ENCODE results near the gene BAZ1B. TPM values are rescaled to one million over a fixed set of nuclear protein-coding genes. Genes with fewer than 3 reads are reported as not detected.
"Not testable (repeated sequence)": the region's sequence is repeated elsewhere in the genome, so short reads cannot be mapped to it uniquely, and the experiment has no call there.

Gene BAZ1B
- total and polyA plus RNA-seq, 9 of the 15 experiments (the other 6 are each of a cell fraction or from before 2014, with no cell fraction given), result 15.0 to 134 (median 79.5) TPM

DNA sequence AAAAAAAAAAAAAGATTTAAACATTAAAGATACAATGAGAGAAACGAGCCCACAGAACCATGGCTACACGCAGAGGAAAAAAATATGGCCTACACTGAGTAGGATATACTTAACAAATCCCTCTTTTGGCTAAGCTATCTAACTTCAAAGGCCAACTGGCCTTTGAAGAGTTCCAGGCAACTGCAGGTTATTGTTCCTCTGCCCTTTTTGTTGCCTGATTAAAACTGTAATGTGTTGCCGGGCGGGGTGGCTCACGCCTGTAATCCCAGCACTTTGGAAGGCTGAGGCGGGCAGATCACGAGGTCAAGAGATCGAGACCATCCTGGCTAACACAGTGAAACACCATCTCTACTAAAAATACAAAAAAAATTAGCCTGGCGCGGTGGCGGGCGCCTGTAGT, 40.6 kb downstream of the BAZ1B start:
- BruUV-seq (replicated peaks); H4K20me1 ChIP-seq (replicated peaks; ENCODE audit: control insufficient read depth, insufficient read depth, low read length); H3K4me2 ChIP-seq (ENCODE audit: insufficient read depth, low read length); H3K4me3 ChIP-seq; DNase-seq (ENCODE audit: extremely low read depth in 1 of 4, low spot score in 3 of 4); POLR2A ChIA-PET; H3K9ac ChIP-seq (ENCODE audit: insufficient read depth in 1 of 2, low read depth in 2 of 2, low read length in 2 of 2); H2AFZ ChIP-seq (ENCODE audit: low read depth, low read length); FAIRE-seq; ATAC-seq; H3K27ac ChIP-seq (ENCODE audit: extremely low read depth, low read depth, low read length); H3K27me3 ChIP-seq (ENCODE audit: control insufficient read depth in 2 of 2, insufficient read depth in 2 of 2, low read length in 2 of 2); CTCF ChIA-PET (ENCODE audit: low intra/inter-chr PET ratio); H3K9me3 ChIP-seq (replicated peaks; ENCODE audit: control insufficient read depth, insufficient read depth, low read depth, low read length); H3K9me1 ChIP-seq (ENCODE audit: control insufficient read depth, insufficient read depth, low read length); in situ Hi-C loops (cut with MboI); intact Hi-C loops (cut with micrococcal nuclease): not testable (repeated sequence)
- WGBS (ENCODE audit: insufficient coverage, low coverage, missing lambda C conversion rate), result 97% methylated on average over 11 of the region's 12 CpGs
- Histone ChIP-seq H3K36me3 (ENCODE audit: control insufficient read depth, insufficient read depth, low read length) (peaks cover 87% of the 10 kb centered on the region), H3K79me2 (ENCODE audit: control insufficient read depth, insufficient read depth, low read length) (peaks cover 73% of the 10 kb centered on the region), H3K4me1 (replicated peaks in 1 of 2; ENCODE audit: control insufficient read depth in 2 of 2, insufficient read depth in 2 of 2, low read length in 2 of 2) (peaks cover 0 to 11% of the 10 kb centered on the region in 2 experiments; a peak in 2 of 5 replicates)

DNA sequence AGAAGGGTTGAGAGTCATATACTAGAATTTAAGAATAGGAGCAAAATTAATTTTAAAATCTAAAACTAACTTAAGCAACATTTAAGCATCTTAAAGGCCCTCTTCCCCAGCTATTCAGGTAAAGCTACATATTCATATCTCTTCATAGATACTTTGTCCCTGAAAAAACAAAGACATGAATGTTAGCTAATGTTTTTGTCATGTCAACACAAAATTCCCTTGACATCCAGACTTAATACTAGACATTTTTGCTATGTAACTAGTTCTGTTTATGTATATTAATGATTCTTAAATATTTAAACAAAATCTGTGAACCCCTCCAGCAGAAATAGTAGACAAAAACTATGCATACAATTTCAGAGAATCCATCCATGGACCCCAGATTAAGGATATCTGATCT, 43.5 kb downstream of the BAZ1B start:
- Histone ChIP-seq H3K4me3 (no peak overlapping the region), H3K4me2 (ENCODE audit: insufficient read depth, low read length) (no peak overlapping the region), H3K79me2 (ENCODE audit: control insufficient read depth, insufficient read depth, low read length) (peaks cover 76% of the 10 kb centered on the region), H3K9me1 (ENCODE audit: control insufficient read depth, insufficient read depth, low read length) (no peaks in the 10 kb centered on the region), H3K9me3 (replicated peaks; ENCODE audit: control insufficient read depth, insufficient read depth, low read depth, low read length) (no peaks in the 10 kb centered on the region), H3K36me3 (ENCODE audit: control insufficient read depth, insufficient read depth, low read length) (peaks cover 89% of the 10 kb centered on the region), H3K27me3 (ENCODE audit: control insufficient read depth in 2 of 2, insufficient read depth in 2 of 2, low read length in 2 of 2) (no peaks in the 10 kb centered on the region), H4K20me1 (replicated peaks; ENCODE audit: control insufficient read depth, insufficient read depth, low read length) (no peaks in the 10 kb centered on the region), H3K4me1 (replicated peaks in 1 of 2; ENCODE audit: control insufficient read depth in 2 of 2, insufficient read depth in 2 of 2, low read length in 2 of 2) (peaks cover 0 to 11% of the 10 kb centered on the region in 2 experiments; a peak in 2 of 5 replicates), H3K9ac (ENCODE audit: insufficient read depth in 1 of 2, low read depth in 2 of 2, low read length in 2 of 2) (no peak overlapping the region), H2AFZ (ENCODE audit: low read depth, low read length) (no peak overlapping the region), H3K27ac (ENCODE audit: extremely low read depth, low read depth, low read length) (no peak overlapping the region)
- ChIA-PET CTCF (ENCODE audit: low intra/inter-chr PET ratio) (no interaction called here), POLR2A (interaction anchor here (1.5 kb wide), 1 partner anchor 9 kb away, joined by 4 read pairs; no protein-coding TSS in a partner anchor)
- intact Hi-C loops (cut with micrococcal nuclease) (no loop called here), in situ Hi-C loops (cut with MboI) (no loop called here)
- no TSS peak for BruUV-seq (replicated peaks)
- no peak for FAIRE-seq
- no peak for ATAC-seq
- no peak for TF ChIP-seq DDX20 (tag; IDR thresholded peaks at IDR 0.05; ENCODE audit: low read depth)
- TF ChIP-seq ZNF316 (IDR thresholded peaks at IDR 0.05), result peak; percentile 61
- no peak for TF ChIP-seq STAG1 (CRISPR knock-in tag; IDR thresholded peaks at IDR 0.05; ENCODE audit: borderline replicate concordance)
- TF ChIP-seq, protein P1, sequence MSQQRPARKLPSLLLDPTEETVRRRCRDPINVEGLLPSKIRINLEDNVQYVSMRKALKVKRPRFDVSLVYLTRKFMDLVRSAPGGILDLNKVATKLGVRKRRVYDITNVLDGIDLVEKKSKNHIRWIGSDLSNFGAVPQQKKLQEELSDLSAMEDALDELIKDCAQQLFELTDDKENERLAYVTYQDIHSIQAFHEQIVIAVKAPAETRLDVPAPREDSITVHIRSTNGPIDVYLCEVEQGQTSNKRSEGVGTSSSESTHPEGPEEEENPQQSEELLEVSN (IDR thresholded peaks at IDR 0.05; ENCODE audit: borderline replicate concordance in 1 of 2, extremely low read depth in 1 of 2, insufficient read depth in 1 of 2, insufficient read length in 1 of 2, low read depth in 1 of 2, low read length in 1 of 2, poor library complexity in 1 of 2, severe bottlenecking in 1 of 2), result no peak
- TF ChIP-seq ZNF444 (CRISPR knock-in tag; IDR thresholded peaks at IDR 0.05), result no peak
- peak; percentile 38; the same call in 1 of the 2 replicates for TF ChIP-seq C11orf30 (IDR thresholded peaks at IDR 0.05; ENCODE audit: low read depth)
- TF ChIP-seq KDM2B (CRISPR knock-in tag; IDR thresholded peaks at IDR 0.05), result no peak
- no peak for TF ChIP-seq NR2C1 (IDR thresholded peaks at IDR 0.05)
- no peak for TF ChIP-seq NR2C1 (tag; IDR thresholded peaks at IDR 0.05)
- TF ChIP-seq MAFG (tag; conservative IDR thresholded peaks at IDR 0.05), result 0 out of 2 replicates have a peak, but pooled peaks have one; percentile 17
- no peak for TF ChIP-seq EZH2 (IDR thresholded peaks at IDR 0.05; ENCODE audit: borderline replicate concordance, low read depth, low read length)
- DNase-seq (ENCODE audit: extremely low read depth in 1 of 4, low spot score in 3 of 4), result no peak
